ENCODE data around the gene BNC2. TPM values are rescaled to one million over a fixed set of nuclear protein-coding genes. Genes with fewer than 3 reads are reported as not detected.

The BNC2 gene
- total and polyA plus RNA-seq, 2 of the 4 experiments (the other 2 are of a cell fraction): 15.5 to 45.2 TPM

DNA sequence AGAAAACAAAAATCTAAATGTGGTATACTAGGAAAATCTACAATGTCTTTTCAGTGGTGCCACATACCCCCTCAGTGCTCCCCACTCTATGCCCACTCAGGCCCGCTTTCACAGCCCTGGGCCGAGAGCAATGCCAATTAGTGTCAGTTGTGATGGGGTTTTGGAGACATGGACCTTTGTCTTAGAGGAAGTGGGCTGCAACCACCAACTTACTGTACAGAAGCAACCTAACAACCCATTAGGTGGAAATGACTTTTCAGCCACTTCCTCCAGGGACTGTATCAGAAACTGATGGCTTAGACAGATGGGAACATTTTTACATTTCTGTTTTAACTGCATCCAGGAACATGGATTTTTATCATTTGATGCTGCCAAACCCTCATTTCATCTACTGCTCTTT is 268.0 kb downstream of the BNC2 start:
- no peak overlapping the region for H2BK5ac ChIP-seq (ENCODE audit: low read depth, low read length, poor library complexity, severe bottlenecking)
- no peaks in the 10 kb centered on the region for H3K9me3 ChIP-seq (ENCODE audit: control insufficient read depth, insufficient read depth, low read length)
- H4K20me1 ChIP-seq (ENCODE audit: insufficient read depth, low read length): no peaks in the 10 kb centered on the region
- no peak overlapping the region for H2AK5ac ChIP-seq (ENCODE audit: low read depth, low read length)
- H4K8ac ChIP-seq (ENCODE audit: low read depth in 2 of 2, low read length in 2 of 2): no peak overlapping the region
- no peak overlapping the region for H2BK20ac ChIP-seq (ENCODE audit: low read depth, low read length)
- H3K79me1 ChIP-seq (ENCODE audit: low read depth in 1 of 2, low read length in 2 of 2): peaks cover 22 to 27% of the 10 kb centered on the region in 2 experiments
- WGBS, 2 experiments (ENCODE audit: extremely low coverage in 2 of 2, insufficient read length in 1 of 2): no CpG with 5 or more reads among the region's 2 CpGs
- no peak overlapping the region for H2BK15ac ChIP-seq (ENCODE audit: low read depth, low read length)
- H4K5ac ChIP-seq (ENCODE audit: low read depth, low read length): no peak overlapping the region
- H2AFZ ChIP-seq (replicated peaks; ENCODE audit: low read length, poor library complexity): no peak overlapping the region
- CTCF ChIA-PET: no interaction called here
- H3K14ac ChIP-seq (replicated peaks; ENCODE audit: low read depth, low read length): no peak overlapping the region
- H4K91ac ChIP-seq (ENCODE audit: insufficient read depth, low read depth, low read length): no peak overlapping the region
- H2BK120ac ChIP-seq (ENCODE audit: low read depth, low read length): no peak overlapping the region
- TF ChIP-seq RFX5 (IDR thresholded peaks at IDR 0.05; ENCODE audit: low read depth, low read length) (no peak), POLR2A (IDR thresholded peaks at IDR 0.05; ENCODE audit: low read depth, low read length) (no peak), CHD1 (IDR thresholded peaks at IDR 0.05; ENCODE audit: low read depth, low read length) (no peak), MXI1 (IDR thresholded peaks at IDR 0.05; ENCODE audit: borderline replicate concordance, low read depth, low read length) (no peak)
- TF ChIP-seq, protein P1, sequence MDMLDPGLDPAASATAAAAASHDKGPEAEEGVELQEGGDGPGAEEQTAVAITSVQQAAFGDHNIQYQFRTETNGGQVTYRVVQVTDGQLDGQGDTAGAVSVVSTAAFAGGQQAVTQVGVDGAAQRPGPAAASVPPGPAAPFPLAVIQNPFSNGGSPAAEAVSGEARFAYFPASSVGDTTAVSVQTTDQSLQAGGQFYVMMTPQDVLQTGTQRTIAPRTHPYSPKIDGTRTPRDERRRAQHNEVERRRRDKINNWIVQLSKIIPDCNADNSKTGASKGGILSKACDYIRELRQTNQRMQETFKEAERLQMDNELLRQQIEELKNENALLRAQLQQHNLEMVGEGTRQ (IDR thresholded peaks at IDR 0.05; ENCODE audit: low read depth, low read length): no peak
- H3K4me2 ChIP-seq (ENCODE audit: low read depth, low read length): no peak overlapping the region
- no peak overlapping the region for H3K56ac ChIP-seq (ENCODE audit: extremely low read depth, insufficient read depth, low read length)
- no peak overlapping the region for H3K9ac ChIP-seq (ENCODE audit: low read depth, low read length)
- H3K4ac ChIP-seq (ENCODE audit: low read depth, low read length): peak overlapping the region; percentile 0; the same call in 1 of the 2 replicates
- H3K27ac ChIP-seq (ENCODE audit: insufficient read depth, low read length): no peak overlapping the region
- H3K27me3 ChIP-seq (ENCODE audit: control insufficient read depth, insufficient read depth, low read length): no peaks in the 10 kb centered on the region
- peaks cover 4% of the 10 kb centered on the region; the same call in 1 of the 2 replicates for H3K4me1 ChIP-seq (ENCODE audit: control insufficient read depth, insufficient read depth, low read length)
- H3K36me3 ChIP-seq (ENCODE audit: control insufficient read depth, insufficient read depth, low read length): no peaks in the 10 kb centered on the region
- H3K9me1 ChIP-seq (ENCODE audit: insufficient read depth, low read length): peaks cover 4% of the 10 kb centered on the region; the same call in 1 of the 2 replicates
- no TSS peak for BruUV-seq (replicated peaks)
- in situ Hi-C loops (cut with MboI; ENCODE audit: low sequenced_read_pairs): no loop called here
- H3K18ac ChIP-seq (ENCODE audit: low read depth, low read length): no peak overlapping the region
- no peak overlapping the region for H3K23ac ChIP-seq (ENCODE audit: low read depth, low read length)
- ATAC-seq (ENCODE audit: low read depth) (no peak), DNase-seq (no peak)
- H3K4me3 ChIP-seq (ENCODE audit: insufficient read depth, low read depth, low read length): no peak overlapping the region
- dilution Hi-C loops (cut with HindIII; ENCODE audit: low sequenced_read_pairs, unreplicated experiment): no loop called here
- POLR2A ChIA-PET (ENCODE audit: unreplicated experiment): no interaction called here
- no peak overlapping the region for H2AK9ac ChIP-seq (replicated peaks; ENCODE audit: low read depth, low read length, poor library complexity)
- intact Hi-C loops (cut with micrococcal nuclease): no loop called here
